Calu3 (cell line): Measurements from ENCODE around the gene TCF7L2. TPM values are rescaled to one million over a fixed set of nuclear protein-coding genes. Genes with fewer than 3 reads are reported as not detected.

Source experiments
- BruUV-seq: library from RNA; stranded (reverse); fragments of 400-500 nt; replicated peaks from 2 replicates; lab custom pipeline; 2021; lab: Mats Ljungman, UMichigan
- CTCF ChIA-PET: fragments of 300-600 bp; sonication (Branson Sonifier 250); formaldehyde crosslinking; loops from one replicate; lab custom pipeline; 2022; ENCODE audit warnings: antibody characterized with exemption; lab: Charles Lee
- DNase-seq: peaks from one replicate; pipeline ENCODE4 v3.0.0; 2022
- H3K27ac Mint-ChIP-seq: one replicate; pipeline ENCODE4 v1.8.0; 2022; ENCODE audit warnings: mixed read lengths; ENCODE audit not compliant: unreplicated experiment
- H3K27me3 Mint-ChIP-seq: one replicate; pipeline ENCODE4 v1.8.0; 2022; ENCODE audit warnings: mixed read lengths; ENCODE audit not compliant: unreplicated experiment
- H3K36me3 Mint-ChIP-seq: one replicate; pipeline ENCODE4 v1.8.0; 2022; ENCODE audit warnings: mild to moderate bottlenecking, moderate library complexity, mixed read lengths; ENCODE audit not compliant: insufficient read depth, unreplicated experiment
- H3K4me1 Mint-ChIP-seq: one replicate; pipeline ENCODE4 v1.8.0; 2022; ENCODE audit warnings: mild to moderate bottlenecking, low read depth, mixed read lengths; ENCODE audit not compliant: unreplicated experiment
- H3K4me3 Mint-ChIP-seq: one replicate; pipeline ENCODE4 v1.8.0; 2022; ENCODE audit warnings: mild to moderate bottlenecking, low read depth, moderate library complexity, mixed read lengths; ENCODE audit not compliant: unreplicated experiment
- H3K9me3 Mint-ChIP-seq: one replicate; pipeline ENCODE4 v1.8.0; 2022; ENCODE audit warnings: low read depth, mixed read lengths; ENCODE audit not compliant: unreplicated experiment
- CTCF ChIP-seq: fragments of 200-600 bp; IDR thresholded peaks from one replicate; pipeline ENCODE4 v1.8.0; 2022; ENCODE audit warnings: antibody characterized with exemption; ENCODE audit not compliant: unreplicated experiment
- intact Hi-C: fragments of 100-400 bp; cut with micrococcal nuclease; formaldehyde crosslinking; loops from one replicate; pipeline ENCODE4 v1.10.0; 2022; ENCODE audit not compliant: unreplicated experiment
- total RNA-seq: library from RNA; stranded (reverse); gene quantifications from 2 replicates; pipeline ENCODE4 v1.2.3, GENCODE V29; 2022

TCF7L2 gene
- total RNA-seq, 1 experiment from 2014 or later = 36.6 TPM

- Mint-ChIP-seq H3K36me3 (peaks cover 9% of the 10 kb centered on the region), H3K4me3 (no peak overlapping the region), H3K27ac (no peak overlapping the region), H3K9me3 (no peaks in the 10 kb centered on the region), H3K4me1 (peaks cover 16% of the 10 kb centered on the region), H3K27me3 (no peaks in the 10 kb centered on the region)
- intact Hi-C loops = no loop called here
- BruUV-seq = no TSS peak
- CTCF ChIA-PET = no interaction called here
- DNase-seq = no peak
- no peak for TF ChIP-seq CTCF
These were observed 49.1 kb downstream of the TCF7L2 start for GRCh38 chr10:112999102-112999501.

- Mint-ChIP-seq H3K9me3 (no peaks in the 10 kb centered on the region), H3K27me3 (no peaks in the 10 kb centered on the region), H3K4me3 (no peak overlapping the region), H3K36me3 (peaks cover 15% of the 10 kb centered on the region), H3K4me1 (peaks cover 21% of the 10 kb centered on the region), H3K27ac (no peak overlapping the region)
- CTCF ChIA-PET = no interaction called here
- no peak for TF ChIP-seq CTCF
- BruUV-seq = no TSS peak
- DNase-seq = no peak
- intact Hi-C loops = no loop called here
These were observed 50.4 kb downstream of the TCF7L2 start for GRCh38 chr10:113000442-113000841.

- Mint-ChIP-seq H3K27ac (peak overlapping the region; percentile 60), H3K36me3 (peaks cover 15% of the 10 kb centered on the region), H3K9me3 (no peaks in the 10 kb centered on the region), H3K4me3 (no peak overlapping the region), H3K4me1 (peaks cover 27% of the 10 kb centered on the region), H3K27me3 (no peaks in the 10 kb centered on the region)
- no TSS peak for BruUV-seq
- intact Hi-C loops = no loop called here
- CTCF ChIA-PET = no interaction called here
- DNase-seq = no peak
- TF ChIP-seq CTCF = no peak
These were observed 51.0 kb downstream of the TCF7L2 start for GRCh38 chr10:113000876-113001598.

- no peak for DNase-seq
- intact Hi-C loops = no loop called here
- peaks cover 15% of the 10 kb centered on the region for H3K36me3 Mint-ChIP-seq
- peak overlapping the region; percentile 60 for H3K27ac Mint-ChIP-seq
- TF ChIP-seq CTCF = no peak
- no peaks in the 10 kb centered on the region for H3K27me3 Mint-ChIP-seq
- H3K4me3 Mint-ChIP-seq = no peak overlapping the region
- H3K9me3 Mint-ChIP-seq = no peaks in the 10 kb centered on the region
- CTCF ChIA-PET = no interaction called here
- peaks cover 29% of the 10 kb centered on the region for H3K4me1 Mint-ChIP-seq
- no TSS peak for BruUV-seq
These were observed 51.8 kb downstream of the TCF7L2 start for GRCh38 chr10:113001599-113002448.
